Endometrial microvascular endothelial cells (primary cell): ENCODE measurements around the gene FAS. TPM values are rescaled to one million over a fixed set of nuclear protein-coding genes. Genes with fewer than 3 reads are reported as not detected.

ENCODE experiments used
- in situ Hi-C: cut with HindIII; loops from 2 replicates; pipeline ENCODE4 v1.10.0; 2017; ENCODE audit warnings: low sequenced_read_pairs, low pct_unique_long_range_greater_than_20kb; ENCODE audit errors: inconsistent ontology term
- total RNA-seq: library from RNA; depleted of rRNA; stranded (reverse); fragments of >200 nt; gene quantifications from one replicate; pipeline ENCODE4 v1.2.3, GENCODE V29; 2015; ENCODE audit errors: inconsistent ontology term

Gene FAS
- total RNA-seq, 1 donor from 2014 or later: 5.8 TPM

GRCh38 chr10:88966797-88967196 lies 23.8 kb upstream of the FAS start:
- in situ Hi-C loops: no loop called here

- in situ Hi-C loops: no loop called here
Measured at GRCh38 chr10:88968391-88968790, 22.2 kb upstream of the FAS start.

- in situ Hi-C loops: no loop called here
Measured at GRCh38 chr10:88971221-88972061, 19.2 kb upstream of the FAS start.

- in situ Hi-C loops: no loop called here
Measured at GRCh38 chr10:88974012-88974411, 16.6 kb upstream of the FAS start.

- in situ Hi-C loops: no loop called here
Measured at GRCh38 chr10:88974446-88975376, 15.9 kb upstream of the FAS start.

- in situ Hi-C loops: no loop called here
Measured at GRCh38 chr10:88975377-88975720, 15.2 kb upstream of the FAS start.

- in situ Hi-C loops: no loop called here
Measured at GRCh38 chr10:88978463-88978862, 12.1 kb upstream of the FAS start.

- in situ Hi-C loops: no loop called here
Measured at GRCh38 chr10:88979153-88979562, 11.4 kb upstream of the FAS start.

GRCh38 chr10:88979603-88980002 lies 11.0 kb upstream of the FAS start:
- in situ Hi-C loops: no loop called here

- in situ Hi-C loops: no loop called here
Measured at GRCh38 chr10:88980247-88980646, 10.4 kb upstream of the FAS start.

- in situ Hi-C loops: no loop called here
Measured at GRCh38 chr10:88980800-88981199, 9.8 kb upstream of the FAS start.

GRCh38 chr10:88981435-88981834 lies 9.2 kb upstream of the FAS start:
- in situ Hi-C loops: no loop called here

GRCh38 chr10:88982366-88982765 lies 8.2 kb upstream of the FAS start:
- in situ Hi-C loops: no loop called here

- in situ Hi-C loops: no loop called here
Measured at GRCh38 chr10:88983206-88983605, 7.4 kb upstream of the FAS start.

- in situ Hi-C loops: no loop called here
Measured at GRCh38 chr10:88983939-88984338, 6.7 kb upstream of the FAS start.

GRCh38 chr10:88984525-88984924 lies 6.1 kb upstream of the FAS start:
- in situ Hi-C loops: no loop called here

GRCh38 chr10:88986549-88987242 lies 3.9 kb upstream of the FAS start:
- in situ Hi-C loops: no loop called here

- in situ Hi-C loops: no loop called here
Measured at GRCh38 chr10:88987243-88987725, 3.3 kb upstream of the FAS start.

- in situ Hi-C loops: no loop called here
Measured at GRCh38 chr10:88987840-88988239, 2.8 kb upstream of the FAS start.
